ENCODE data around the gene YPEL3.

The YPEL3 gene

DNA sequence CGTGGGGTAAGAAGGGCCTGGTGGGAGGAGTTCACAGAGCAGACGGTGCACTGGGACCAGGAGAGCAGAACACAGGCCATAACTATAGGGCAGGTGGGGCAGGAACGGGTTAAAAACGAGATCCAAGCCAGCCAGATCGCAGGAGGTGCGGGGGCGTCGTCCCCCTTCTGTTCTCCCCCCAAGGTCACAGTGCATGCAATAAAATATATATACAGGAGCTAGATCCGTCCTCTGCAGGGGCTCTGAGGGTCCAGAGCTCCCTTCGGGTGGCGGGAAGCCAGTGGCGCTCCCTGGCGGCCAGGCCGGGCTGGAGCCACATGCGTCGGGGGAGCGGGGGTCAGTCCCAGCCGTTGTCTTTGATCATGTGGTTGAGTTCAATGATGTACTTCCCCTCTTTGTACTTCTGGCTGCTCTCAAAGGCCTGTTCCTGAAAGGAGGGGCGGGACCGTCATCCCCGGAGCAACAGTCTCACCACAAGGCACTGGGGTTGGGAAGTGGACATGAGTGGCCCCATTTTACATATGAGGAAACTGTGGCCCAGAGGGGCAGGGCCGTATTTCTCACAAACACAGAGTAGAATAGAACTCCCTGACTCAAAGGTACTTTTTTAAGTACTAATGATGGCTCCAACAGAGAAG is 3.5 kb downstream of the YPEL3 start (continued):
- peak; percentile 45; the same call in 1 of the 2 replicates for TF ChIP-seq ZBTB10 (tag by site-specific recombination; IDR thresholded peaks at IDR 0.05)
- TF ChIP-seq ZNF366 (tag by site-specific recombination; conservative IDR thresholded peaks at IDR 0.05) = 0 out of 2 replicates have a peak, but pooled peaks have one; percentile 51
- no peak for TF ChIP-seq GLI2 (tag by site-specific recombination; IDR thresholded peaks at IDR 0.05; ENCODE audit: borderline replicate concordance, low read depth)
- TF ChIP-seq ZBTB48 (tag by site-specific recombination; IDR thresholded peaks at IDR 0.05) = peak; percentile 47
- TF ChIP-seq ZNF701 (tag by site-specific recombination; IDR thresholded peaks at IDR 0.05) = peak; percentile 79; the same call in 1 of the 2 replicates
- TF ChIP-seq ZNF544 (tag by site-specific recombination; IDR thresholded peaks at IDR 0.05) = no peak
- TF ChIP-seq ZNF426 (tag by site-specific recombination; IDR thresholded peaks at IDR 0.05) = no peak
- TF ChIP-seq ZNF624 (tag by site-specific recombination; IDR thresholded peaks at IDR 0.05) = no peak
- no peak for TF ChIP-seq ZNF510 (tag by site-specific recombination; IDR thresholded peaks at IDR 0.05; ENCODE audit: insufficient replicate concordance)
- no peak for TF ChIP-seq ZNF175 (tag by site-specific recombination; IDR thresholded peaks at IDR 0.05)
- TF ChIP-seq, protein P1, sequence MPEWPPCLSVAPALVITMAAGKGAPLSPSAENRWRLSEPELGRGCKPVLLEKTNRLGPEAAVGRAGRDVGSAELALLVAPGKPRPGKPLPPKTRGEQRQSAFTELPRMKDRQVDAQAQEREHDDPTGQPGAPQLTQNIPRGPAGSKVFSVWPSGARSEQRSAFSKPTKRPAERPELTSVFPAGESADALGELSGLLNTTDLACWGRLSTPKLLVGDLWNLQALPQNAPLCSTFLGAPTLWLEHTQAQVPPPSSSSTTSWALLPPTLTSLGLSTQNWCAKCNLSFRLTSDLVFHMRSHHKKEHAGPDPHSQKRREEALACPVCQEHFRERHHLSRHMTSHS (tag by site-specific recombination; IDR thresholded peaks at IDR 0.05) = no peak
- no peak for TF ChIP-seq HOXA7 (CRISPR knock-in tag; IDR thresholded peaks at IDR 0.05; ENCODE audit: borderline replicate concordance)
- no peak for TF ChIP-seq ZSCAN16 (tag by site-specific recombination; IDR thresholded peaks at IDR 0.05)
- TF ChIP-seq, protein P2, sequence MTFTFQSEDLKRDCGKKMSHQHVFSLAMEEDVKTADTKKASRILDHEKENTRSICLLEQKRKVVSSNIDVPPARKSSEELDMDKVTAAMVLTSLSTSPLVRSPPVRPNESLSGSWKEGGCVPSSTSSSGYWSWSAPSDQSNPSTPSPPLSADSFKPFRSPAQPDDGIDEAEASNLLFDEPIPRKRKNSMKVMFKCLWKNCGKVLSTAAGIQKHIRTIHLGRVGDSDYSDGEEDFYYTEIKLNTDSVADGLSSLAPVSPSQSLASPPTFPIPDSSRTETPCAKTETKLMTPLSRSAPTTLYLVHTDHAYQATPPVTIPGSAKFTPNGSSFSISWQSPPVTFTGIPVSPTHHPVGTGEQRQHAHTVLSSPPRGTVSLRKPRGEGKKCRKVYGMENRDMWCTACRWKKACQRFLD (tag by site-specific recombination; IDR thresholded peaks at IDR 0.05) = no peak
- no peak for TF ChIP-seq ZNF621 (tag by site-specific recombination; IDR thresholded peaks at IDR 0.05)
- no peak for TF ChIP-seq KLF1 (tag by site-specific recombination; IDR thresholded peaks at IDR 0.05)
- TF ChIP-seq, protein P3, sequence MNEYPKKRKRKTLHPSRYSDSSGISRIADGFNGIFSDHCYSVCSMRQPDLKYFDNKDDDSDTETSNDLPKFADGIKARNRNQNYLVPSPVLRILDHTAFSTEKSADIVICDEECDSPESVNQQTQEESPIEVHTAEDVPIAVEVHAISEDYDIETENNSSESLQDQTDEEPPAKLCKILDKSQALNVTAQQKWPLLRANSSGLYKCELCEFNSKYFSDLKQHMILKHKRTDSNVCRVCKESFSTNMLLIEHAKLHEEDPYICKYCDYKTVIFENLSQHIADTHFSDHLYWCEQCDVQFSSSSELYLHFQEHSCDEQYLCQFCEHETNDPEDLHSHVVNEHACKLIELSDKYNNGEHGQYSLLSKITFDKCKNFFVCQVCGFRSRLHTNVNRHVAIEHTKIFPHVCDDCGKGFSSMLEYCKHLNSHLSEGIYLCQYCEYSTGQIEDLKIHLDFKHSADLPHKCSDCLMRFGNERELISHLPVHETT (tag by site-specific recombination; IDR thresholded peaks at IDR 0.05) = 0 out of 2 replicates have a peak, but pooled peaks have one; percentile 17
- peak; percentile 40 for TF ChIP-seq ZNF654 (tag by site-specific recombination; IDR thresholded peaks at IDR 0.05; ENCODE audit: low read depth)
- TF ChIP-seq OSR2 (tag by site-specific recombination; IDR thresholded peaks at IDR 0.05) = peak; percentile 51; the same call in 1 of the 2 replicates
- peak; percentile 12; the same call in 1 of the 2 replicates for TF ChIP-seq ZBTB1 (tag by site-specific recombination; IDR thresholded peaks at IDR 0.05)
- no peak for TF ChIP-seq ZNF404 (tag by site-specific recombination; IDR thresholded peaks at IDR 0.05)
- TF ChIP-seq, protein P4, sequence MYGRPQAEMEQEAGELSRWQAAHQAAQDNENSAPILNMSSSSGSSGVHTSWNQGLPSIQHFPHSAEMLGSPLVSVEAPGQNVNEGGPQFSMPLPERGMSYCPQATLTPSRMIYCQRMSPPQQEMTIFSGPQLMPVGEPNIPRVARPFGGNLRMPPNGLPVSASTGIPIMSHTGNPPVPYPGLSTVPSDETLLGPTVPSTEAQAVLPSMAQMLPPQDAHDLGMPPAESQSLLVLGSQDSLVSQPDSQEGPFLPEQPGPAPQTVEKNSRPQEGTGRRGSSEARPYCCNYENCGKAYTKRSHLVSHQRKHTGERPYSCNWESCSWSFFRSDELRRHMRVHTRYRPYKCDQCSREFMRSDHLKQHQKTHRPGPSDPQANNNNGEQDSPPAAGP (tag by site-specific recombination; IDR thresholded peaks at IDR 0.05) = peak; percentile 49; the same call in 1 of the 2 replicates
- 0 out of 2 replicates have a peak, but pooled peaks have one; percentile 6 for TF ChIP-seq YY2 (tag by site-specific recombination; IDR thresholded peaks at IDR 0.05)
- no peak for TF ChIP-seq ZNF155 (tag by site-specific recombination; IDR thresholded peaks at IDR 0.05)
- TF ChIP-seq ZNF221 (tag by site-specific recombination; IDR thresholded peaks at IDR 0.05; ENCODE audit: borderline replicate concordance) = no peak
- no peak for TF ChIP-seq KLF16 (tag by site-specific recombination; IDR thresholded peaks at IDR 0.05)
- 0 out of 2 replicates have a peak, but pooled peaks have one; percentile 70 for TF ChIP-seq TCF7L2 (IDR thresholded peaks at IDR 0.05; ENCODE audit: borderline replicate concordance, low read depth, low read length)
- no peak for TF ChIP-seq ZNF433 (tag by site-specific recombination; IDR thresholded peaks at IDR 0.05; ENCODE audit: low read depth)
- TF ChIP-seq ZNF362 (tag by site-specific recombination; IDR thresholded peaks at IDR 0.05) = no peak
- no peak for TF ChIP-seq ZNF19 (tag by site-specific recombination; IDR thresholded peaks at IDR 0.05; ENCODE audit: low read depth)
- TF ChIP-seq ZNF416 (tag by site-specific recombination; IDR thresholded peaks at IDR 0.05) = no peak
- TF ChIP-seq ZNF311 (tag by site-specific recombination; IDR thresholded peaks at IDR 0.05; ENCODE audit: borderline replicate concordance) = no peak

Measured in HEK293 (cell line).